DND-41 (cell line): Measurements from ENCODE around the gene TRPM1.

Source experiments
- ATAC-seq: fragments of 200-7000 bp; cut with Tn5 transposase; 3 replicates; pipeline ENCODE4 v1.9.1; 2021; ENCODE audit warnings: low read depth; ENCODE audit not compliant: insufficient read depth
- DNase-seq: peaks from one replicate; pipeline ENCODE4 v3.0.0-alpha.2; 2020
- H2AFZ ChIP-seq: 2 replicates; pipeline ENCODE4 v1.6.0; 2012; ENCODE audit warnings: low read depth, low read length
- H3K27ac ChIP-seq: 2 replicates; pipeline ENCODE4 v1.5.1; 2012; ENCODE audit warnings: low read length, inconsistent platforms
- H3K27me3 ChIP-seq: fragments of 200-600 bp; sonication (generic); 2 replicates; pipeline ENCODE4 v1.6.0; 2012; ENCODE audit warnings: low read length, mild to moderate bottlenecking, inconsistent platforms; ENCODE audit not compliant: insufficient read depth, poor library complexity
- H3K36me3 ChIP-seq: 2 replicates; pipeline ENCODE4 v1.5.1; 2012; ENCODE audit warnings: low read length, inconsistent platforms; ENCODE audit not compliant: insufficient read depth
- H3K4me1 ChIP-seq: 2 replicates; pipeline ENCODE4 v1.5.1; 2012; ENCODE audit warnings: mild to moderate bottlenecking, low read length; ENCODE audit not compliant: insufficient read depth
- H3K4me2 ChIP-seq: 2 replicates; pipeline ENCODE4 v1.6.0; 2012; ENCODE audit warnings: mild to moderate bottlenecking, moderate library complexity, low read length, inconsistent platforms; ENCODE audit not compliant: insufficient read depth
- H3K4me3 ChIP-seq, 2 experiments: fragments of 200-600 bp in 1 of 2; shearing (Covaris generic) in 1 of 2; 2 replicates each; pipeline ENCODE4 v1.5.1; 2012 to 2016; ENCODE audit warnings: inconsistent platforms in 2 of 2, low read length in 2 of 2, mild to moderate bottlenecking in 2 of 2, low read depth in 1 of 2, moderate library complexity in 1 of 2
- H3K79me2 ChIP-seq: 2 replicates; pipeline ENCODE4 v1.6.0; 2012; ENCODE audit warnings: low read length, inconsistent platforms; ENCODE audit not compliant: insufficient read depth
- H3K9ac ChIP-seq: 2 replicates; pipeline ENCODE4 v1.6.0; 2012; ENCODE audit warnings: low read depth, mild to moderate bottlenecking, inconsistent platforms, low read length, moderate library complexity
- H3K9me3 ChIP-seq: 2 replicates; pipeline ENCODE4 v1.5.1; 2012; ENCODE audit warnings: low read length, moderate library complexity, mild to moderate bottlenecking, inconsistent platforms; ENCODE audit not compliant: insufficient read depth, severe bottlenecking
- H4K20me1 ChIP-seq: 2 replicates; pipeline ENCODE4 v1.6.0; 2012; ENCODE audit warnings: low read length; ENCODE audit not compliant: insufficient read depth
- EZH2 ChIP-seq: IDR thresholded peaks from 3 replicates; pipeline ENCODE4 v1.6.1; 2012; ENCODE audit warnings: borderline replicate concordance, low read depth, mild to moderate bottlenecking, moderate library complexity, low read length, inconsistent platforms; ENCODE audit not compliant: severe bottlenecking
- TF ChIP-seq, protein P1 (sequence below): IDR thresholded peaks from 2 replicates; pipeline ENCODE4 v1.5.1; 2012; ENCODE audit warnings: borderline replicate concordance, low read length, moderate library complexity, mild to moderate bottlenecking; ENCODE audit not compliant: poor library complexity, severe bottlenecking; ENCODE audit errors: extremely low read depth

Gene TRPM1

DNA sequence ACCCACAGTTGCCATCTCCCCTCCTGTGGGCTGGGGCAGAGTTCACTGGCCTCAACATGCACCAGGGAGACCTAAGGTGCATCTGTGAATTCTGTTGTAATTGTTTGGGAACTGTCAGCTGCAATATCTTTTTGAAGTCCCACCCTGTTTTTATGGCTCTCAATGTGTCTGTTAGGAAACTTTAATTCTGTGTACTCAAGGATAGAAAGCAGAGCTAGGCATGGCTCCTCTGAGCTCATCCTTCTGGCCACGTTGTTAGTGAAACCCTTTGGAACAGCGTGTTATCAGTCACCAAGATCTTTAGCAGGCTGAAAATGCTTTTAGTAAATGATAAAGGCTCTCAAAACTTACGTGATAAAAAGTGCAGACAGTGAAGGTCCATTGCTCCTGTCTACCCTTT is 76.5 kb downstream of the TRPM1 start:
- ATAC-seq, result no peak

DNA sequence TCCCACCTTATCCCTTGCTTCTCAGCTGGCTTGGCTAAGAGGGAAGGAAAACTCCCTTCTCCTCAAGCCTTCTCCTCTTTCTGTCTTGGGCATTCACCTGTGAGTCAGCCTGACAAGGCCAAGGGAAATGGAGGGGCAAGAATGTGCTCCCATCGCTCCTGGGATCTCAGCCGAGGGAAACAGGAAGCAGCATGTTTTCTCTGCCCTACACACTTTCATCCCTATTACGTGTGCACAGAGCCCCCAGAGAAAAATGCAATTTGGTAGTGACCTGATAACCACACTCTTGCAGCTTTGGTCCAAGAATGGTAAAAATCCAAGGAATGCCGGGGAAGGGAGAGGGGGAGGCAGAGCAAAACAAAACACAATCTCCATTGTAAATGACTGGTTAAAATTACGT is 77.2 kb downstream of the TRPM1 start:
- Histone ChIP-seq H3K27me3 (no peaks in the 10 kb centered on the region), H4K20me1 (no peaks in the 10 kb centered on the region), H3K4me1 (no peaks in the 10 kb centered on the region), H3K9me3 (no peaks in the 10 kb centered on the region), H3K36me3 (no peaks in the 10 kb centered on the region), H2AFZ (no peak overlapping the region), H3K4me2 (no peak overlapping the region), H3K27ac (no peak overlapping the region), H3K9ac (no peak overlapping the region), H3K4me3 (no peak overlapping the region), H3K79me2 (no peaks in the 10 kb centered on the region)
- DNase-seq (no peak), ATAC-seq (no peak)
- TF ChIP-seq, protein P1, sequence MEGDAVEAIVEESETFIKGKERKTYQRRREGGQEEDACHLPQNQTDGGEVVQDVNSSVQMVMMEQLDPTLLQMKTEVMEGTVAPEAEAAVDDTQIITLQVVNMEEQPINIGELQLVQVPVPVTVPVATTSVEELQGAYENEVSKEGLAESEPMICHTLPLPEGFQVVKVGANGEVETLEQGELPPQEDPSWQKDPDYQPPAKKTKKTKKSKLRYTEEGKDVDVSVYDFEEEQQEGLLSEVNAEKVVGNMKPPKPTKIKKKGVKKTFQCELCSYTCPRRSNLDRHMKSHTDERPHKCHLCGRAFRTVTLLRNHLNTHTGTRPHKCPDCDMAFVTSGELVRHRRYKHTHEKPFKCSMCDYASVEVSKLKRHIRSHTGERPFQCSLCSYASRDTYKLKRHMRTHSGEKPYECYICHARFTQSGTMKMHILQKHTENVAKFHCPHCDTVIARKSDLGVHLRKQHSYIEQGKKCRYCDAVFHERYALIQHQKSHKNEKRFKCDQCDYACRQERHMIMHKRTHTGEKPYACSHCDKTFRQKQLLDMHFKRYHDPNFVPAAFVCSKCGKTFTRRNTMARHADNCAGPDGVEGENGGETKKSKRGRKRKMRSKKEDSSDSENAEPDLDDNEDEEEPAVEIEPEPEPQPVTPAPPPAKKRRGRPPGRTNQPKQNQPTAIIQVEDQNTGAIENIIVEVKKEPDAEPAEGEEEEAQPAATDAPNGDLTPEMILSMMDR, result no peak
- TF ChIP-seq EZH2, result no peak

More for the DNA sequence above, 76.5 kb downstream of the TRPM1 start:
- Histone ChIP-seq H3K9me3 (no peaks in the 10 kb centered on the region), H2AFZ (no peak overlapping the region), H3K27me3 (no peaks in the 10 kb centered on the region), H3K36me3 (no peaks in the 10 kb centered on the region), H3K4me2 (no peak overlapping the region), H3K4me1 (no peaks in the 10 kb centered on the region), H3K9ac (no peak overlapping the region), H3K4me3 (no peak overlapping the region), H4K20me1 (no peaks in the 10 kb centered on the region), H3K27ac (no peak overlapping the region), H3K79me2 (no peaks in the 10 kb centered on the region)
- no peak for DNase-seq
- no peak for TF ChIP-seq EZH2
- TF ChIP-seq, protein P1, result no peak

DNA sequence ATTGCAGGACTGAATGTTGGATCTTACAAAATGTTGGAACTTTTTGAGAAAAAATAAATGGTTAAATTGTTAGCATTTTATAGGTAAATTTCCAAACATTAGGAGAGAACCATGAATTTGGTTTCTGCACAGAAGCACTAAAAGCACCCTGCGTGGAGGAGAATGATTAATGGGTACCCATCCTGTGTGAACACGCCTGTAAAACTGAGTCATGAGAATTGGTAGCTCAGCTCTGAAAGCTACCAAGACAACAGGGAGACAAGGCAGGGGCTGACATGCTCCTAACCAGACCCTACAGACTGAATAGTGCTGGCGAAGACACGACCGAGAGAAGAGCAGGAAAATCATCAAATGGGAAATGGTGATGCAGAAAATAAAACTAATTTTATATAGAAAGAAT is 77.7 kb downstream of the TRPM1 start:
- Histone ChIP-seq H3K27ac (no peak overlapping the region), H3K27me3 (no peaks in the 10 kb centered on the region), H2AFZ (no peak overlapping the region), H3K4me3 (no peak overlapping the region), H4K20me1 (no peaks in the 10 kb centered on the region), H3K4me2 (no peak overlapping the region), H3K9ac (no peak overlapping the region), H3K36me3 (no peaks in the 10 kb centered on the region), H3K9me3 (no peaks in the 10 kb centered on the region), H3K4me1 (no peaks in the 10 kb centered on the region), H3K79me2 (no peaks in the 10 kb centered on the region)
- ATAC-seq (no peak), DNase-seq (no peak)
- TF ChIP-seq, protein P1, result no peak
- TF ChIP-seq EZH2, result no peak
